ENCODE results near the gene HNRNPD.

HNRNPD gene

GRCh38 chr4:82382751-82383150, 9.0 kb upstream of the HNRNPD start:
- no peaks in the 10 kb centered on the region for H3K9me3 ChIP-seq (ENCODE audit: control insufficient read depth, insufficient read depth, low read depth, low read length)
- CTCF ChIA-PET, result no interaction called here
- TF ChIP-seq ZNF223 (tag by site-specific recombination; IDR thresholded peaks at IDR 0.05) (no peak), ZNF843 (tag by site-specific recombination; IDR thresholded peaks at IDR 0.05) (no peak), ZNF362 (tag by site-specific recombination; IDR thresholded peaks at IDR 0.05) (no peak), HIC1 (tag by site-specific recombination; IDR thresholded peaks at IDR 0.05) (no peak), ZXDB (tag by site-specific recombination; IDR thresholded peaks at IDR 0.05) (no peak), ZNF18 (tag by site-specific recombination; IDR thresholded peaks at IDR 0.05) (no peak), ZSCAN30 (tag by site-specific recombination; IDR thresholded peaks at IDR 0.05) (no peak), PRDM10 (tag by site-specific recombination; IDR thresholded peaks at IDR 0.05) (no peak), ZNF146 (tag by site-specific recombination; IDR thresholded peaks at IDR 0.05) (no peak)
- no peak overlapping the region for H3K27ac ChIP-seq (ENCODE audit: extremely low read depth, low read depth, low read length)
- H3K4me1 ChIP-seq (ENCODE audit: control insufficient read depth, insufficient read depth, low read length), result no peaks in the 10 kb centered on the region
- no peak overlapping the region for H3K4me3 ChIP-seq (ENCODE audit: low read depth, low read length)
- POLR2A ChIA-PET, result interaction anchor here (1.4 kb wide), 1 partner anchor 8 kb away, joined by 7 read pairs; the partner anchor contains the start of gene HNRNPD
- H3K36me3 ChIP-seq (ENCODE audit: control insufficient read depth in 2 of 2, insufficient read depth in 1 of 2, low read length in 2 of 2), result no peaks in the 10 kb centered on the region

GRCh38 chr4:82381661-82382296, 8.0 kb upstream of the HNRNPD start:
- no peaks in the 10 kb centered on the region for H3K36me3 ChIP-seq (ENCODE audit: control insufficient read depth in 2 of 2, insufficient read depth in 1 of 2, low read length in 2 of 2)
- ChIA-PET POLR2A (interaction anchor here (0.6 to 0.9 kb wide), 2 partner anchors 24 to 74 kb away, joined by 3 to 4 read pairs; no protein-coding TSS in a partner anchor), CTCF (interaction anchor here (0.5 kb wide), 1 partner anchor 70 kb away, joined by 4 read pairs; no protein-coding TSS in a partner anchor)
- no peaks in the 10 kb centered on the region for H3K9me3 ChIP-seq (ENCODE audit: control insufficient read depth, insufficient read depth, low read depth, low read length)
- no peak overlapping the region for H3K4me3 ChIP-seq (ENCODE audit: low read depth, low read length)
- no peak overlapping the region for H3K27ac ChIP-seq (ENCODE audit: extremely low read depth, low read depth, low read length)
- H3K4me1 ChIP-seq (ENCODE audit: control insufficient read depth, insufficient read depth, low read length), result no peaks in the 10 kb centered on the region
- TF ChIP-seq SP2 (tag by site-specific recombination; IDR thresholded peaks at IDR 0.05) (no peak), ZNF366 (tag by site-specific recombination; conservative IDR thresholded peaks at IDR 0.05) (no peak), ZBTB17 (tag by site-specific recombination; IDR thresholded peaks at IDR 0.05) (no peak), ZNF639 (tag by site-specific recombination; IDR thresholded peaks at IDR 0.05) (no peak), KLF16 (tag by site-specific recombination; IDR thresholded peaks at IDR 0.05) (no peak), ZNF214 (tag by site-specific recombination; IDR thresholded peaks at IDR 0.05; ENCODE audit: borderline replicate concordance) (no peak), ZNF2 (tag by site-specific recombination; IDR thresholded peaks at IDR 0.05) (no peak), ZNF341 (tag by site-specific recombination; IDR thresholded peaks at IDR 0.05; ENCODE audit: low read depth) (no peak), PRDM2 (tag by site-specific recombination; IDR thresholded peaks at IDR 0.05; ENCODE audit: borderline replicate concordance) (no peak)
